A673 (cell line): ENCODE measurements around the gene SNED1.

ENCODE experiments used
- CTCF ChIP-seq: fragments of 300-800, 200-600 bp; sonication (generic); conservative IDR thresholded peaks from 2 replicates; pipeline ENCODE4 v1.5.1; 2017; ENCODE audit warnings: low read depth, mild to moderate bottlenecking, antibody characterized with exemption, low read length, moderate library complexity, mixed read lengths
- EZH2 ChIP-seq: fragments of 200-600 bp; sonication (generic); IDR thresholded peaks from 2 replicates; pipeline ENCODE4 v1.6.1; 2017; ENCODE audit warnings: borderline replicate concordance, low read depth, mild to moderate bottlenecking, mixed read lengths, antibody characterized with exemption, low read length; ENCODE audit not compliant: poor library complexity, severe bottlenecking

GRCh38 chr2:241002275-241003046, 4.0 kb downstream of the SNED1 start:
- TF ChIP-seq EZH2 (no peak), CTCF (no peak)
